Esophagus muscularis mucosa (tissue), 4 donors: ENCODE results near the gene RNU1-3.
"Not testable (repeated sequence)": the region's sequence is repeated elsewhere in the genome, so short reads cannot be mapped to it uniquely, and the experiment has no call there.

ENCODE experiments used
- CTCF ChIP-seq, 3 experiments: fragments of 200-600 bp in 2 of 3; fragments of 450-650 bp in 1 of 3; sonication (generic) in 2 of 3; IDR thresholded peaks; one replicate each; pipeline ENCODE4 v1.5.1; 2017 to 2019; ENCODE audit warnings: antibody characterized with exemption in 3 of 3, mild to moderate bottlenecking in 2 of 3, moderate library complexity in 1 of 3
- EP300 ChIP-seq: sonication (generic); formaldehyde crosslinking; IDR thresholded peaks from one replicate; pipeline ENCODE4 v1.6.1; 2017; ENCODE audit warnings: antibody characterized with exemption
- POLR2A ChIP-seq: fragments of 450-650 bp; IDR thresholded peaks from one replicate; pipeline ENCODE4 v1.6.1; 2017; ENCODE audit warnings: antibody characterized with exemption, moderate library complexity, mild to moderate bottlenecking, low read depth
- POLR2AphosphoS5 ChIP-seq, 2 donors: sonication (generic); formaldehyde crosslinking; IDR thresholded peaks; one replicate each; pipeline ENCODE4 v1.6.1; 2017; ENCODE audit warnings: antibody characterized with exemption in 2 of 2

GRCh38 chr1:16706302-16706701, 39.6 kb upstream of the RNU1-3 start:
- not testable (repeated sequence) for TF ChIP-seq CTCF (IDR thresholded peaks at IDR 0.05); EP300; POLR2AphosphoS5 (IDR thresholded peaks at IDR 0.05); POLR2A
